GM12878 (cell line): ENCODE results near the gene MOGAT1.

ENCODE experiments used
- POLR2A ChIP-seq: IDR thresholded peaks from 2 replicates; pipeline ENCODE4 v1.6.1; 2011; ENCODE audit warnings: low read depth, mild to moderate bottlenecking, low read length
- POLR2AphosphoS2 ChIP-seq: IDR thresholded peaks from 2 replicates; pipeline ENCODE4 v1.6.1; 2011; ENCODE audit warnings: low read depth, mild to moderate bottlenecking, low read length, improper control_type of control experiment, moderate library complexity

DNA sequence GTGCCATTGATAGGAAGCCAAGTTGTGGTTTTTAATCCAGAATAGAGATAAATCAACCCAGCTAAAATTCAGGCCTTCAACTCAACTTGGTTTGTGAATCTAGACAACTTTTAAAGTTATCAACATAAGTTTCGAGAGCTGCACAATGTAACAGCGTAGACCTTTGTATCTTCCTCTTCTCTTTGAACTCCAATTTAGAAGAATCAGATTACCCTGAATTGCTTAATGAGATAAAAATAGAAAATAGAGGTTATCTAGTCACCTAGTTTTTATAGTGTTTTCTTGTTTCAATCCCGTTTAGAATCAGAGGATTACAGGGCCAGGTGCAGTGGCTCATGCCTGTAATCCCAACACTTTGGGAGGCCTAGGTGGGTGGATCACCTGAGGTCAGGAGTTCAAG is 12.3 kb downstream of the MOGAT1 start:
- TF ChIP-seq POLR2AphosphoS2 (no peak), POLR2A (no peak)
